RWPE1 (cell line): Measurements from ENCODE around the gene ARID1A.

Source experiments
- CTCF ChIA-PET: fragments of 350-600 bp; sonication (Branson Sonifier 250); formaldehyde crosslinking; extraction: SDS; loops from one replicate; lab custom pipeline; 2021; lab: Yijun Ruan, JAX
- POLR2A ChIA-PET: fragments of 400-600 bp; formaldehyde crosslinking; extraction: SDS; loops from one replicate; lab custom pipeline; 2020; ENCODE audit warnings: antibody characterized with exemption; ENCODE audit not compliant: low non-redundant PET; lab: Yijun Ruan, JAX
- DNase-seq: peaks from one replicate; pipeline ENCODE4 v3.0.0; 2012; ENCODE audit warnings: low spot score
- H3K27ac ChIP-seq: fragments of 450-650 bp; 2 replicates; pipeline ENCODE4 v1.5.1; 2017
- CTCF ChIP-seq: fragments of 450-650 bp; conservative IDR thresholded peaks from 2 replicates; pipeline ENCODE4 v1.5.1; 2017; ENCODE audit warnings: low read depth, mild to moderate bottlenecking

Gene ARID1A

GRCh38 chr1:26743426-26744059, 47.7 kb downstream of the ARID1A start:
- no peak for DNase-seq
- TF ChIP-seq CTCF, result no peak
- POLR2A ChIA-PET, result no interaction called here
- H3K27ac ChIP-seq, result peak overlapping the region; percentile 59
- CTCF ChIA-PET, result interaction anchor here (0.7 kb wide), 1 partner anchor 145 kb away, joined by 7 read pairs; no protein-coding TSS in a partner anchor

- no peak for DNase-seq
- POLR2A ChIA-PET, result no interaction called here
- H3K27ac ChIP-seq, result peak overlapping the region; percentile 59
- TF ChIP-seq CTCF, result no peak
- CTCF ChIA-PET, result interaction anchor here (0.7 kb wide), 1 partner anchor 146 kb away, joined by 7 read pairs; no protein-coding TSS in a partner anchor
Measured at GRCh38 chr1:26744075-26744959, 48.5 kb downstream of the ARID1A start.

GRCh38 chr1:26745191-26745590, 49.4 kb downstream of the ARID1A start:
- no peak for TF ChIP-seq CTCF
- CTCF ChIA-PET, result interaction anchor here (0.7 kb wide), 1 partner anchor 207 kb away, joined by 5 read pairs; no protein-coding TSS in a partner anchor
- no peak overlapping the region for H3K27ac ChIP-seq
- DNase-seq, result no peak
- POLR2A ChIA-PET, result interaction anchor here (0.6 kb wide), 1 partner anchor 9 kb away, joined by 3 read pairs; no protein-coding TSS in a partner anchor

- no peak for DNase-seq
- ChIA-PET POLR2A (no interaction called here), CTCF (no interaction called here)
- no peak for TF ChIP-seq CTCF
- no peak overlapping the region for H3K27ac ChIP-seq
Measured at GRCh38 chr1:26747048-26747447, 51.2 kb downstream of the ARID1A start.

GRCh38 chr1:26748351-26748750, 52.5 kb downstream of the ARID1A start:
- TF ChIP-seq CTCF, result no peak
- ChIA-PET POLR2A (no interaction called here), CTCF (interaction anchor here (0.8 kb wide), 1 partner anchor 17 kb away, joined by 5 read pairs; no protein-coding TSS in a partner anchor)
- no peak for DNase-seq
- H3K27ac ChIP-seq, result no peak overlapping the region

GRCh38 chr1:26749458-26749857, 53.6 kb downstream of the ARID1A start:
- DNase-seq, result no peak
- POLR2A ChIA-PET, result no interaction called here
- CTCF ChIA-PET, result interaction anchor here (0.6 to 0.7 kb wide), 2 partner anchors 72 to 1515 kb away, joined by 3 read pairs; no protein-coding TSS in a partner anchor
- TF ChIP-seq CTCF, result no peak
- no peak overlapping the region; the same call in 1 of the 2 replicates for H3K27ac ChIP-seq
